Osteocyte (in vitro differentiated cells): Measurements from ENCODE around the gene IMMP2L. TPM values are rescaled to one million over a fixed set of nuclear protein-coding genes. Genes with fewer than 3 reads are reported as not detected.

ENCODE experiments used
- DNase-seq: peaks from one replicate; pipeline ENCODE4 v3.0.0; 2021; ENCODE audit warnings: mixed read lengths; ENCODE audit not compliant: unreplicated experiment; ENCODE audit errors: extremely low spot score
- H3K27ac Mint-ChIP-seq: one replicate; pipeline ENCODE4 v1.8.0; 2021; ENCODE audit warnings: mild to moderate bottlenecking, mixed read lengths; ENCODE audit not compliant: unreplicated experiment
- H3K27me3 Mint-ChIP-seq: one replicate; pipeline ENCODE4 v1.8.0; 2021; ENCODE audit warnings: mixed read lengths; ENCODE audit not compliant: unreplicated experiment
- H3K36me3 Mint-ChIP-seq: one replicate; pipeline ENCODE4 v1.8.0; 2021; ENCODE audit warnings: mixed read lengths; ENCODE audit not compliant: unreplicated experiment
- H3K4me1 Mint-ChIP-seq: one replicate; pipeline ENCODE4 v1.8.0; 2021; ENCODE audit warnings: mixed read lengths; ENCODE audit not compliant: unreplicated experiment
- H3K4me3 Mint-ChIP-seq: one replicate; pipeline ENCODE4 v1.8.0; 2021; ENCODE audit warnings: mild to moderate bottlenecking, moderate library complexity, mixed read lengths; ENCODE audit not compliant: unreplicated experiment
- H3K9me3 Mint-ChIP-seq: one replicate; pipeline ENCODE4 v1.8.0; 2021; ENCODE audit warnings: mixed read lengths; ENCODE audit not compliant: unreplicated experiment
- CTCF ChIP-seq: fragments of 200-600 bp; sonication (generic); IDR thresholded peaks from 2 replicates; pipeline ENCODE4 v1.5.0; 2021; ENCODE audit warnings: antibody characterized with exemption, mild to moderate bottlenecking, moderate library complexity
- total RNA-seq: library from RNA; stranded (reverse); gene quantifications from 2 replicates; pipeline ENCODE4 v1.2.1, GENCODE V29; 2021

IMMP2L gene
- total RNA-seq, 1 donor from 2014 or later, result 15.6 TPM

DNA sequence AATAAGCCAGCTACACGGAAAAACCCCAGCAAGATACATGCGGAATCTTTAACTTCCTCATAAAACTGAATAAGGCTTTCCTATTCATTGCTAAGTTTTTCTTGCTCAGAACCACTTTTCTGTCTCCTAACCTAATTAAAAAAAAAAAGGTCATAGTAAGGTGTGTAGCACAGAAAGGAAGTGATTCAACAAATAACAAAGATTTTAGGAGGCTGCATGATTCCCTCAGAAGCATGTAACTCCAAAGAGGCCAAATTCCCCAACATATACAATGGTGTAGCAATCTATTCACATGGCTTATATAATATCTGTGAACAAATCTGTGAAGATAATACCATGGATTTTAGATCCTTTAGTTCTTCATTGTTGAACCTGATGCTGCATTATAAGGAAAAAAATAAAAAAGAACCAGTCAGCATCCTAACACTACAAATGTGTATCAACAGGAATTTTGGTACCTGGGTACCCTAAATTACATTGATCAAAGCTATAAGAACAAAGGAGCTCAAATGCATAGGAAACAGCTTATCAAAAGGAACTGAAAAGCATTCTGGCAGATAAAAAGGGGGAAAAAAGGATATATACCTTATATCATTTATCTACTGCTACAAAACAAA is 63.8 kb downstream of the IMMP2L start:
- no peak for DNase-seq
- no peak overlapping the region for H3K4me3 Mint-ChIP-seq
- H3K27me3 Mint-ChIP-seq, result no peaks in the 10 kb centered on the region
- H3K36me3 Mint-ChIP-seq, result peaks cover 2% of the 10 kb centered on the region
- H3K9me3 Mint-ChIP-seq, result peaks cover 15% of the 10 kb centered on the region
- no peaks in the 10 kb centered on the region for H3K4me1 Mint-ChIP-seq
- no peak overlapping the region for H3K27ac Mint-ChIP-seq
- TF ChIP-seq CTCF, result no peak

GRCh38 chr7:111495173-111495810 is 67.0 kb downstream of the IMMP2L start:
- no peaks in the 10 kb centered on the region for H3K4me1 Mint-ChIP-seq
- no peak for TF ChIP-seq CTCF
- H3K9me3 Mint-ChIP-seq, result peaks cover 8% of the 10 kb centered on the region
- no peak for DNase-seq
- no peaks in the 10 kb centered on the region for H3K27me3 Mint-ChIP-seq
- no peaks in the 10 kb centered on the region for H3K36me3 Mint-ChIP-seq
- H3K27ac Mint-ChIP-seq, result no peak overlapping the region
- H3K4me3 Mint-ChIP-seq, result no peak overlapping the region

GRCh38 chr7:111492234-111492633 is 70.1 kb downstream of the IMMP2L start:
- H3K4me3 Mint-ChIP-seq, result no peak overlapping the region
- TF ChIP-seq CTCF, result no peak
- H3K36me3 Mint-ChIP-seq, result peaks cover 2% of the 10 kb centered on the region
- H3K27ac Mint-ChIP-seq, result no peak overlapping the region
- no peaks in the 10 kb centered on the region for H3K27me3 Mint-ChIP-seq
- DNase-seq, result no peak
- no peaks in the 10 kb centered on the region for H3K9me3 Mint-ChIP-seq
- no peaks in the 10 kb centered on the region for H3K4me1 Mint-ChIP-seq

DNA sequence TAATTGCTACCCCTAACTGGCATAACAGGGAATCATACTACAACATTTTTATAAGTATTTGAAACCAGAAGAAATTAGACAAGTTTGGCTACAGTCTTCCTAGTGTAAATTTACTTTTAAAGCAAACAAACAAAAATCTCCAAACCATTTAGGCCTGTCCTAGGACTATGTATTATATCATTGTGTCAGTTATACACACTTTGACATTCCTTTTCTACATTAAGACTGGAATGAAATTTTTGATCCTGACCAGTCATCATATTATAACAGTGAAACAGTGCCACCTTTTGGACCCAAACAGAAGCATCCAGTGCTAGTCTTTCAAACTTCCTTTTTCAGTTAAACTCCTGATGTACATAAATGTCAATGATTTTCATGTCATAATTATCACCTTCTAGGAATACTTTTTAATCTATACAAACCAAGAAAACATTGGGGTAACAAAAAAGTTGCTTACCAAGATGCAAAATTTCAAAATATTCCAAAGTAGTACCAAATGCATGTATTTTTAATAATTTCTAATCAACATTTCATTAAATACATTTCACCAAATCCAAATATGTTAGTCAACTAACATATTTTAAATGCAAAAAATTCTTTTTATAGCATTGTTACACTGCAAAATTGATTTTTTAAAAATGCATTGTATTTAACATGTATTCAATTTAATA is 75.7 kb downstream of the IMMP2L start:
- H3K4me1 Mint-ChIP-seq, result peaks cover 11% of the 10 kb centered on the region
- no peaks in the 10 kb centered on the region for H3K9me3 Mint-ChIP-seq
- peak; percentile 86 for TF ChIP-seq CTCF
- peaks cover 2% of the 10 kb centered on the region for H3K36me3 Mint-ChIP-seq
- no peak overlapping the region for H3K27ac Mint-ChIP-seq
- no peak for DNase-seq
- no peak overlapping the region for H3K4me3 Mint-ChIP-seq
- no peaks in the 10 kb centered on the region for H3K27me3 Mint-ChIP-seq

DNA sequence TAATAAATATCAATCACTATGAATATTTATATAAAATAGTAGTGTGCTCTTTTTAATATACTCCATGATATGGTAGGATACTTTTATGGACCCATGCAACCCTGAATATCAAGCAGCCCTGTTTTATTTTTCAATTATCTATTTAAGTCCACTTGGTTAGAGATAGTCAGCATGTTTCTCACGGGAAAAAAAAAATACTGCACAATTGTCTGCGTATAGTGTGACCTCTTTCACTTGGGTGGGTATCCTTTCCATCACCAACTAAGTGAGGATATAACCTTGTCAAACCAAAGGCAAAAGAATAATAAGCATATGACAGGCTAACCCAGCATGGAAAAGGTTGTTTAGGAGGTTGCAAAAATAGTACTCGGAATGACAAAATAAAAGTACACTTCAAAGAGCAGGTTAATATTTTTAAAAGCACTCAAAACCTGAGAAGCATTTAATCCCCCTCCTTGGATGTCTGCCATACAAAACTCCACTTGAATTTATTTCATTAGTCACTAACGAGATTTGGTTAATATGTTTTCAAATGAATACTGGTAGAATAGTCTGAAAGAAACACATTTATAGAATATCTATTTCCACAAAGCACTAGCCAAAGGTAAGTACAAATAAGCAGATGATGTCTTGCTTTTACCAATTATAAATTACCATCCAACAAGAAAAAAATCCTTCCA is 76.5 kb downstream of the IMMP2L start:
- Mint-ChIP-seq H3K27me3 (no peaks in the 10 kb centered on the region), H3K9me3 (no peaks in the 10 kb centered on the region), H3K36me3 (peaks cover 2% of the 10 kb centered on the region), H3K27ac (no peak overlapping the region), H3K4me3 (no peak overlapping the region), H3K4me1 (peaks cover 11% of the 10 kb centered on the region)
- TF ChIP-seq CTCF, result no peak
- no peak for DNase-seq
